Measurements from ENCODE around the gene MDP1.

The MDP1 gene

GRCh38 chr14:24213866-24214662, 1.8 kb downstream of the MDP1 start:
- H3K4me3 ChIP-seq (replicated peaks; ENCODE audit: low read depth, low read length) = peak overlapping the region; percentile 73
- no peak for TF ChIP-seq CTCF (IDR thresholded peaks at IDR 0.05; ENCODE audit: low read depth, low read length, missing control alignments)
- DNase-seq (ENCODE audit: extremely low read depth, low read depth) = no peak

DNA sequence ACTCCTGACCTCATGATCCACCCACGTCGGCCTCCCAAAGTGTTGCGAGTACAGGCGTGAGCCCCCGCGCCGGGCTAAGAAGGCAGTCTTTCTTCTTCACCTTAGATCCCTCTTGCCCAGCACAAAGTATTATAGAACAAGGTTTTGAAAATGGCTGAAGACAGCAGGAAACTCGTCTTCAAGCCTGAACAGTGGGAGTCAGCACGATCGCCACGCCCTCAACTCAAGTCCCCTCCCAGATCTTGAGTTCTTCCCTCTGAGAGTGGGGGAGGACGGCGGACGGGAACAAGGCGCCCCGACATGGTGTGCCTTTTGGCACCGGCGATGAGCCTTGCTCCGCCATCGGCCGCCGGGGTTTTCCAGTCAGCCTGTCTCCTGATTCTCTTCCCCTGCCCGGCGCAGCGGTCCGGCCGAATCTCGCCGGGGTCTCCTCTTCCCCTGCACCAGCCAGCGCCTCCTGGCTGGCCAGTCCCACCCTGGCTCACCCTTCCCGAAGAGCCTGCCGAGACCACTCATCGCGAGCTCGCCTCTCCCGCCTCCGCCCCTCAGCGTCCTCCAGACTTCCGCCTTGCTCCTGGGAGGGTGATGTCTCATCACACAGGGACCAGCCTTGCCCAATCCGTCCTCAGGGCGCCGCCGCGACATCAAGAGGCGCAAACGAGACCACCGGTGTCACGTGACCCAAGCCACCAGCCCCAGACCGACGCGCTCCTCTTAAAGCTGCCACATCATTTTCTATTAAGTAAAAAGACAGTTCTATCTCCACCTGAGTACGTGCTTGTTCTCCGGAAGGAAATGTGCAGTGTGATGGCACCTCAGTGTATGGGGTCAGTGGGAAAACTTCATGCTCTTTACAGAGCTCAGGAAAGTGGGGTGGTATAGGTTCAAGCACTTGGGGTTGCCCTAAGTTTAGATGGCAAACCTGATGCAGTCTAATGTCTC, 2.7 kb downstream of the MDP1 start, which contains the start of gene CHMP4A:
CHMP4A (minus strand) TSS at position 565 of the 942 bp plus-strand sequence; CDS start at position 516, 49 bp downstream.
- no peak for TF ChIP-seq CTCF (IDR thresholded peaks at IDR 0.05; ENCODE audit: low read depth, low read length, missing control alignments)
- DNase-seq (ENCODE audit: extremely low read depth, low read depth) = peak; percentile 94
- H3K4me3 ChIP-seq (replicated peaks; ENCODE audit: low read depth, low read length) = peak within 1 kb of the TSS; percentile 73

DNA sequence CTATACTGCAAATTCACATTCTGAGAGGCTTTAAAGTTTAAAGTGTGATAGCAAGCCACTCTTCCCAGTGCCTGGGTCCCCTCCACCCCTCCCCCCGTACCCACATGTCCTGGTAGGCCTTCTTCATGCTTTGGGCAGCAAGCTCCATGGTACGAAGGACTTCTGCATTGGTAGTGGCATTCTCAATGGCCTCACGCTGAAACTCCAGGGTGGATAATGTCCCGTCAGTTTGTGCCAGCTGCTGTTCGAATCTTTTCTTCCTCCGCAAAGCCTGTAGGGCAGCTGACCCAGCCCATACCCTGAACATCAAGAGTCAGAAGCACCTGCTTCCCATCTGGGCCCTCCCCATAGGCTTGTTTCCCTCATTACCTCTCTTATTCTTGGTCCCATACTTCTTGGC, 4.6 kb downstream of the MDP1 start:
- H3K4me3 ChIP-seq (replicated peaks; ENCODE audit: low read depth, low read length) = no peak overlapping the region
- no peak for DNase-seq (ENCODE audit: extremely low read depth, low read depth)
- no peak for TF ChIP-seq CTCF (IDR thresholded peaks at IDR 0.05; ENCODE audit: low read depth, low read length, missing control alignments)

- DNase-seq (ENCODE audit: extremely low read depth, low read depth) = no peak
- no peak overlapping the region for H3K4me3 ChIP-seq (replicated peaks; ENCODE audit: low read depth, low read length)
- no peak for TF ChIP-seq CTCF (IDR thresholded peaks at IDR 0.05; ENCODE audit: low read depth, low read length, missing control alignments)
Observed at GRCh38 chr14:24207625-24208024, 8.2 kb downstream of the MDP1 start.

- no peak for TF ChIP-seq CTCF (IDR thresholded peaks at IDR 0.05; ENCODE audit: low read depth, low read length, missing control alignments)
- no peak overlapping the region for H3K4me3 ChIP-seq (replicated peaks; ENCODE audit: low read depth, low read length)
- no peak for DNase-seq (ENCODE audit: extremely low read depth, low read depth)
Observed at GRCh38 chr14:24207104-24207551, 8.7 kb downstream of the MDP1 start.

GRCh38 chr14:24206260-24207103, 9.4 kb downstream of the MDP1 start:
- no peak overlapping the region for H3K4me3 ChIP-seq (replicated peaks; ENCODE audit: low read depth, low read length)
- no peak for DNase-seq (ENCODE audit: extremely low read depth, low read depth)
- TF ChIP-seq CTCF (IDR thresholded peaks at IDR 0.05; ENCODE audit: low read depth, low read length, missing control alignments) = no peak

Data from HFF-Myc (cell line).